ENCODE measurements around the gene IL36RN.
"Not testable (repeated sequence)": the region's sequence is repeated elsewhere in the genome, so short reads cannot be mapped to it uniquely, and the experiment has no call there.

IL36RN gene

DNA sequence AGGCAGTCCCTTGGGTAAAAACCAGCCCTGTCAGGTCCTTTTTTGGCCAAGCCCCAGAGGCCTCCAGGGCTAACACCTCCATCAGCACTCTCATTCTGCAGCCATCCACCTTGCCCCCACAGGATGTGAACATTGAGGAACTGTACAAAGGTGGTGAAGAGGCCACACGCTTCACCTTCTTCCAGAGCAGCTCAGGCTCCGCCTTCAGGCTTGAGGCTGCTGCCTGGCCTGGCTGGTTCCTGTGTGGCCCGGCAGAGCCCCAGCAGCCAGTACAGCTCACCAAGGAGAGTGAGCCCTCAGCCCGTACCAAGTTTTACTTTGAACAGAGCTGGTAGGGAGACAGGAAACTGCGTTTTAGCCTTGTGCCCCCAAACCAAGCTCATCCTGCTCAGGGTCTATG lies 16.0 kb downstream of the IL36RN start:
- no peak for DNase-seq (ENCODE audit: low read depth)

- no peak for DNase-seq (ENCODE audit: low read depth)
These were observed 16.6 kb downstream of the IL36RN start for GRCh38 chr2:113075600-113075999.

- DNase-seq (ENCODE audit: low read depth): no peak
These were observed 18.1 kb downstream of the IL36RN start for GRCh38 chr2:113076954-113077669.

DNA sequence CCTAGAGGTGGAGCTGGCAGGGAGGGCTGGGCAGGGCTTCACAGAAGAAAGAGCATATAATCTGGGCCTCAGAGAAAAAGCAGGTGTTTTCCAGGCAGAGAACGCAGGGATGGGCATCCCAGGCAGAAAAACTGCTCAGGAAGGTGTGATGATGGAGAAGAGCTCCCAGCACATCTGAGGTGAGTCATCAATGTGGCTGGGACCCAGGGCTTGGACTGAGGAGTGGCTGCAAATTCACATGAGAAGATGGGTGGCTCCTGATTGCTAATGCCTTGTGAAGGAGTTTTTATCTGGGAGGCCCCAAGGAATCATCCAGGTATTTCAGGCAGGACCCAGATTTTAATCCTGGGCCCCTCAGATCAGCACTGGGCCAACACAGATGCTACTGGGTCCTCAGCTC lies 18.9 kb downstream of the IL36RN start:
- DNase-seq (ENCODE audit: low read depth): no peak

- no peak for DNase-seq (ENCODE audit: low read depth)
These were observed 19.4 kb downstream of the IL36RN start for GRCh38 chr2:113078350-113078839.

- DNase-seq (ENCODE audit: low read depth): no peak
These were observed 20.1 kb downstream of the IL36RN start for GRCh38 chr2:113079131-113079530.

DNA sequence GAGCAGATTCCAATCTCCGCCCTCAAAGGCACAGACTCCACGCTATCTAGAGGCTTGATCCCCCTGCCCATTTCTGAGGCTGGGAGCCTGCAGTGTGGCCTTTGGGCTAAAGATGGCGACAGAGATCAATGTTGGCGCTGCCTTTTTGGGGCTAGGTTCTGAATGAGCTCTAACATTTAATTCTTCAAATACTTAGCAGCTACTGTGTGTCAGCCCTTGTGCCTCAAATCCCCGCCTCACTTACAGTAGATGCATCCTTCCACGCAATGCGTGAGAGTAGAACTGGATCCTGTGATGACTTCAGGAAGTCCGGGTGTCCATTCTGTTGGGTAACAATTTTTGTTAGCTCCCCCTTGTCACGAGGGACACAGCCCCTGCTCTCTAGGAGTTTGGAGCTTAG lies 21.1 kb downstream of the IL36RN start:
- DNase-seq (ENCODE audit: low read depth): no peak

DNA sequence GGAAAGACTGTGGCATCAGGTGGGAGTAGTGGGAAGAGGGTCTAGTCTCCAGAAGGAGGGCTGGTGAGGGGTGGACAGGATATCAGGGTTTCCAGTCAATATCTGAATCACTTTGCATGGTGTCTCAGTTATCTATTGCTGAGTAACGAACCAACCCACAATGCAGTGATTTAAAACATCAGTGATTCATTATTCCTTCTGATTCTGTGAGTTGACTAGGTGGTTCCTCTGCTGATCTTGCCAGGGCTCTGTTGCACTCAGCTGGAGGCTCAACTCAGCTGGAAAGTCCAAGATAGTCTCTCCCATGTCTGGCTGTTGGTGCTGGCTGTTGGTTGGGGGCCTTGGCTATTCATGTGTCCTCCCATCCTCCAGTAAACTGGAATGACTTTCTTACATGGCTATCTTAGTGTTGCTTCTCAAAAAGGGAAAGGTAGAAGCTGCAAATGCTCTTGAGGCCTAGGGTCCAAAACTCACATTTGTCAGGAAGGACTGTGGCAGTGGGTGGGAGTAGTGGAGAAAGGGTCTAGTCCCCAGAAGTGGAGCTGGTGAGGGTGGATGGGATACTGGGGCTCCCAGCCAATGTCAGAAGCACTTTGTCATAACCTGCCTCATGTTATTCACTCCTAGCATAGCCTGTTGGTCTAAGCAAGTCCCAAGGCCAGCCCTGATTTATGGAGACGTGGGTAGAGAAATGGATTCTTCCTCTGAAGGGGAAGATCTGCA lies 22.7 kb downstream of the IL36RN start:
- no peak for DNase-seq (ENCODE audit: low read depth)

DNA sequence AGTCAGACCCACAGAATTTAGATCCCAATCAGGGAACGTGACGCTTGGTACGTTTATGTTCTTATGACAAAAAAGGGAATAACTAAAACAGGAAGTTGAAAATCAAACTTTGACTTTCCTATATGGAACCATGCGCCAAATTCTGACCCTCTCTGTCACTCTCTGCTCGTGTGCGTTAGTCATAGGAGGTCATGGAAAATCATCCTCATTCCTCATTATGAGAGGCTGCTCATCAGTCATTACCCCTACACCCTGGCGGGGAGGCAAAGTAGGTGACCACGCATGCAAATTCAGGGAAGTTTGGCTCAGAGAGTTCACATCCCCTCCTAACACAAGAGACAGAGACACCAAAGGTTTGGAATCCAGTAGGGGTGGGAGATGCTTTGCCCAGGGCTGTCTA lies 24.3 kb downstream of the IL36RN start:
- DNase-seq (ENCODE audit: low read depth): no peak

- DNase-seq (ENCODE audit: low read depth): no peak
These were observed 25.4 kb downstream of the IL36RN start for GRCh38 chr2:113084249-113085000.

DNA sequence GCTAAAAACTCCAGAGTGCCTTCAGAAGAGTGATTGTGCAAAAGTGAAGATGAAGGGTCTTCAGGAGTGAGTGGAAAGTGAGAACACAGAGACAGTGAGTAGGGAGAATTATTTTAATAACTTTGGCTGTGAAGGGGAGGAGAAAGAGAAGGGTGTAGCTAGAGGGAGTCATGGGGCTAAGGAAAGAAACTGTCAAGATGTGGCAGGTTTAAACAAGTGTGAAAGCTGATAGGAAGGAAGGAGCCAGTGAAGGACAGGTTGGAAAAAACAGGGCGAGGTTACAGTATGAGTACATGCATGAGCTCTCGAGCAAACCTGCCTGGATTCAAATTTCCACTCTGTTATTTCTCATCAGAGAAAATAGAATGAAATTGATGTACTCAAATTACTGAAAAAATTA lies 26.5 kb downstream of the IL36RN start:
- DNase-seq (ENCODE audit: low read depth): no peak

DNA sequence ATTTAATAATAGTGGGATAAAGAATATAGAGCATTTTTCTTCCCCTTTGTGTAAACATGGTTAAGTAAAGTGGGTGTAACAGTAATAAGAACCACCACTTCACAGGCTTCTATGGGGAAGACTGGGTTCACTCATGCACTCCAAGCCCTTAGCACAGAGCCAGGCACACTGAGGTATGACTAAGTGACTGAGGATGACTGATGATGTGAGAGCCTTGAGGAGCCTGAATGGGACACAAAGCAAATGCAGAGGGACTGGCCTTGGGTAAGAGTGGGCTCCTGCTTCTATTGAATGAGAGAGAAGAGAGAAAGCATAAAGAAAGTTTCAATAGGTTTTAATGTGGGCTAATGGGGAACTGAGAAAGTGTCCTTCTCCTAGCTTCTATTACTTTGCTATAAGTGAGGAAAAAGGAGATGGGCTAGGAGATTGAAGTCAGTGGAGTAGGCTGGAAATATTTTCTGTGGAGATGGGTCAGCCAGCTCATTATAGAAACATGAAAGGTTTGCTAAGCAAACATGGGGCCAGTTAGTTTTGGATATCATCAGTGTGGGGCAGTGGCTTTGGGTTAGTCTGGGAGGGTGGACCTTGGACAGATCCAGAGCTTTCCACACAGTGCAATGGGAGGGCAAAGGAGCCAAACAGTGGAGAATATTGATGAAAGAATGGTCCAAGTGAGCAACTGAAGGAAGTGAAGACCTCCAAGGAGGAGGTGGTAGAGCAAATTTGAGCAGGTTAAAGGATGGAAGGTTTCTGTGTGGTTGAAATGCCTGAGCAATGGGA lies 29.4 kb downstream of the IL36RN start:
- DNase-seq (ENCODE audit: low read depth): no peak

DNA sequence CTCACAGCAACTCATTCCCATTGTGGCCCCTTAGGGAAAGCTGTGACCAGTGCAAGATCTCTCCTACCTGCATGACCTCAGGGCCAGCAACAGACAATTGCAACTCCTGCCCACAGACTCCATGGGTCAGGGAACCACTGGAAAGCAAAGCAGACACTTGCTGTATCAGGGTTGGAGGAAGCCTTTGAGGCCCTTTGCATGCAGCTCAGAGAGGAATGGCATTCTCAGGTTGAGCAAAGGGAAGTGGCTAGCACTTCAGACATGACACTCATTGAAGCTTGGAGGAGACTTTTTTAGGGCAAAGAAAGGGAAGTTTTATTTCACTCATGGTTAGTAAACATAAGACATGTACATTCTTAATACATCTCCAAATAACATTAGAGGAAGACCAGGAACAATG lies 30.9 kb downstream of the IL36RN start:
- no peak for DNase-seq (ENCODE audit: low read depth)

- DNase-seq (ENCODE audit: low read depth): no peak
These were observed 32.4 kb downstream of the IL36RN start for GRCh38 chr2:113091231-113091896.

- DNase-seq (ENCODE audit: low read depth): no peak
These were observed 34.0 kb downstream of the IL36RN start for GRCh38 chr2:113092864-113093612.

GRCh38 chr2:113093613-113093977 lies 34.6 kb downstream of the IL36RN start:
- no peak for DNase-seq (ENCODE audit: low read depth)

DNA sequence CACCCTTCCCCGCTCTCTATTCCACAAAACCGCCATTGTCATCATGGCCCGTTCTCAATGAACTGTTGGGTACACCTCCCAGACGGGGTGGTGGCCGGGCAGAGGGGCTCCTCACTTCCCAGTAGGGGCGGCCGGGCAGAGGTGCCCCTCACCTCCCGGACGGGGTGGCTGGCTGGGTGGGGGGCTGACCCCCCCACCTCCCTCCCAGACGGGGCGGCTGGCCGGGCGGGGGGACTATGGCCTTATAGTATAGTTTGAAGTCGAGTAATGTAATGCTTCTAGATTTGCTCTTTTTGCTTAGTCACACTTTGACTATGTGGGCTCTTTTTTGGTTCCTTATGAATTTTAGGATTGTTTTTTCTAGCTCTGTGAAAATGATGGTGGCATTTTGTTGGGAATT lies 37.3 kb downstream of the IL36RN start:
- not testable (repeated sequence) for DNase-seq (ENCODE audit: low read depth)

DNA sequence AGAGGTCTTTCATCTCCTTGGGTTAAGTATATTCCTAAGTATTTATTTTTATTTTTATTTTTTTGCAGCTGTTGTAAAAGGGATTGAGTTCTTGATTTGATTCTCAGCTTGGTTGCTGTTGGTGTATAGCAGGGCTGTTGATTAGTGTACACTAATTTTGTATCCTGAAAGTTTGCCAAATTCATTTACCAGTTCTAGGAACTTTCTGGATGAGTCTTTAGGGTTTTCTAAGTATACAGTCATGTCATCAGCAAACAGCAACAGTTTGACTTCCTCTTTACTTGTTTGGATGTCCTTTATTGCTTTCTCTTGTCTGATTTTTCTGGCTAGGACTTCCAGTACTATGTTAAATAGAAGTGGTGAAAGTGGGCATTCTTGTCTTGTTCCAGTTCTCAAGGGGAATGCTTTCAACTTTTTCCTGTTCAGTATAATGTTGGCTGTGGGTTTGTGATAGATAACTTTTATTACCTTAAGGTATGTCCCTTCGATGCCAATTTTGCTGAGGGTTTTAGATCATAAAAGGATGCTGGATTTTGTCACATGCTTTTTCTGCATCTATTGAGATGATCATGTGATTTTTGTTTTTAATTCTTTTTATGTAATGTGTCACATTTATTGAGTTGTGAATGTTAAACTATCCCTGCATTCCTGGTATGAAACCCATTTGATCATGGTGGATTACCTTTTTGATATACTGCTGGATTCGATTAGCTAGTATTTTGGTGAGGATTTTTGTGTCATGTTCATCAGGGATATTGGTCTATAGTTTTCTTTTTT lies 38.0 kb downstream of the IL36RN start:
- DNase-seq (ENCODE audit: low read depth): not testable (repeated sequence)

DNA sequence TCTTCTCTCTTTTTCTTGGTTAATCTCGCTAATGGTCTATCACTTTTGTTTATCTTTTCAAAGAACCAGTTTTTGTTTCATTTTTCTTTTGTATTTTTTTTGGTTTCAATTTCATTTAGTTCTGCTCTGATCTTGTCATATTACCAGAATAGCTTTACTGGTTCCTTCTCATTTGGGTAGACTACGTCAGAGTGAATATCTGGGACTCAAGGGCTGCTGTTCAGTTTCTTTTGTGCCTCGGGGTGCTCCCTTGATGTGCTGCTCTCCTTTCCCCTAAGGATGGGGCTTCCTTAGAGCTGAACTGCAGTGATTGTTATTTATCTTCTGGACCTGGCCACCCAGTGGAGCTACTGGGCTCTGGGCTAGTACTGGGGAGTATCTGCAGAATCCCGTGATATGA lies 39.0 kb downstream of the IL36RN start:
- no peak for DNase-seq (ENCODE audit: low read depth)

DNA sequence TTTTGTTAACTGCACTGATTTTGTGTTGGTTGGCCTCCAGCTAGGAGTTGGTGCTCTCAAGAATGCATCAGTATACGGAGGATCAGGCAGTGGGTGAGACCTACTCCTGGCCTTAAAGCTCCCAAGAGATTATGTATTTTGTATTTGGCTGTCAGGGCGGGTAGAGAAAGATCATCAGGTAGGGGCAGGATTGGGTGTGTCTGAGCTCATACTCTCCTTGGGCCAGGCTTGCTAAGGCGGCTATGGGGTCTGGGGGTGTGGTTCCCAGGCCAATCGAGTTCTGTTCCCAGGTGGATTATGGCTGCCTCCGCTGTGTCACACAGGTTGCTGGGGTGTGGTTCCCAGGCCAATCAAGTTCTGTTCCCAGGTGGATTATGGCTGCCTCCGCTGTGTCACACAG lies 39.5 kb downstream of the IL36RN start:
- no peak for DNase-seq (ENCODE audit: low read depth)

All from stimulated activated CD8-positive, alpha-beta memory T cell treated with anti-CD3 and anti-CD28 coated beads, Interleukin-12 subunit alpha, Interleukin-12 subunit beta, amount 100 ng/mL, for 1 hour (primary cell).